DND-41 (cell line): ENCODE results near the gene WNK2.

Experiments
- ATAC-seq: fragments of 200-7000 bp; cut with Tn5 transposase; 3 replicates; pipeline ENCODE4 v1.9.1; 2021; ENCODE audit warnings: low read depth; ENCODE audit not compliant: insufficient read depth
- DNase-seq: peaks from one replicate; pipeline ENCODE4 v3.0.0-alpha.2; 2020
- H2AFZ ChIP-seq: 2 replicates; pipeline ENCODE4 v1.6.0; 2012; ENCODE audit warnings: low read depth, low read length
- H3K27ac ChIP-seq: 2 replicates; pipeline ENCODE4 v1.5.1; 2012; ENCODE audit warnings: low read length, inconsistent platforms
- H3K27me3 ChIP-seq: fragments of 200-600 bp; sonication (generic); 2 replicates; pipeline ENCODE4 v1.6.0; 2012; ENCODE audit warnings: low read length, mild to moderate bottlenecking, inconsistent platforms; ENCODE audit not compliant: insufficient read depth, poor library complexity
- H3K36me3 ChIP-seq: 2 replicates; pipeline ENCODE4 v1.5.1; 2012; ENCODE audit warnings: low read length, inconsistent platforms; ENCODE audit not compliant: insufficient read depth
- H3K4me1 ChIP-seq: 2 replicates; pipeline ENCODE4 v1.5.1; 2012; ENCODE audit warnings: mild to moderate bottlenecking, low read length; ENCODE audit not compliant: insufficient read depth
- H3K4me2 ChIP-seq: 2 replicates; pipeline ENCODE4 v1.6.0; 2012; ENCODE audit warnings: mild to moderate bottlenecking, moderate library complexity, low read length, inconsistent platforms; ENCODE audit not compliant: insufficient read depth
- H3K4me3 ChIP-seq, 2 experiments: fragments of 200-600 bp in 1 of 2; shearing (Covaris generic) in 1 of 2; 2 replicates each; pipeline ENCODE4 v1.5.1; 2012 to 2016; ENCODE audit warnings: inconsistent platforms in 2 of 2, low read length in 2 of 2, mild to moderate bottlenecking in 2 of 2, low read depth in 1 of 2, moderate library complexity in 1 of 2
- H3K79me2 ChIP-seq: 2 replicates; pipeline ENCODE4 v1.6.0; 2012; ENCODE audit warnings: low read length, inconsistent platforms; ENCODE audit not compliant: insufficient read depth
- H3K9ac ChIP-seq: 2 replicates; pipeline ENCODE4 v1.6.0; 2012; ENCODE audit warnings: low read depth, mild to moderate bottlenecking, inconsistent platforms, low read length, moderate library complexity
- H3K9me3 ChIP-seq: 2 replicates; pipeline ENCODE4 v1.5.1; 2012; ENCODE audit warnings: low read length, moderate library complexity, mild to moderate bottlenecking, inconsistent platforms; ENCODE audit not compliant: insufficient read depth, severe bottlenecking
- H4K20me1 ChIP-seq: 2 replicates; pipeline ENCODE4 v1.6.0; 2012; ENCODE audit warnings: low read length; ENCODE audit not compliant: insufficient read depth
- CTCF ChIP-seq: IDR thresholded peaks from 2 replicates; pipeline ENCODE4 v1.5.1; 2012; ENCODE audit warnings: borderline replicate concordance, low read length, moderate library complexity, mild to moderate bottlenecking; ENCODE audit not compliant: poor library complexity, severe bottlenecking; ENCODE audit errors: extremely low read depth
- EZH2 ChIP-seq: IDR thresholded peaks from 3 replicates; pipeline ENCODE4 v1.6.1; 2012; ENCODE audit warnings: borderline replicate concordance, low read depth, mild to moderate bottlenecking, moderate library complexity, low read length, inconsistent platforms; ENCODE audit not compliant: severe bottlenecking

WNK2 gene

GRCh38 chr9:93265301-93265971 lies 81.5 kb downstream of the WNK2 start:
- Histone ChIP-seq H3K9ac (no peak overlapping the region), H3K4me1 (peaks cover 48% of the 10 kb centered on the region), H3K9me3 (no peaks in the 10 kb centered on the region), H3K4me2 (no peak overlapping the region), H4K20me1 (no peaks in the 10 kb centered on the region), H3K27ac (no peak overlapping the region), H3K79me2 (no peaks in the 10 kb centered on the region), H2AFZ (no peak overlapping the region), H3K4me3 (no peak overlapping the region), H3K27me3 (no peaks in the 10 kb centered on the region), H3K36me3 (no peaks in the 10 kb centered on the region)
- TF ChIP-seq EZH2: no peak
- TF ChIP-seq CTCF: no peak
- no peak for DNase-seq
- ATAC-seq: no peak

- Histone ChIP-seq H3K79me2 (no peaks in the 10 kb centered on the region), H3K9ac (no peak overlapping the region), H3K27me3 (no peaks in the 10 kb centered on the region), H3K4me2 (no peak overlapping the region), H2AFZ (no peak overlapping the region), H3K27ac (no peak overlapping the region), H4K20me1 (no peaks in the 10 kb centered on the region), H3K9me3 (no peaks in the 10 kb centered on the region), H3K4me3 (no peak overlapping the region), H3K36me3 (no peaks in the 10 kb centered on the region), H3K4me1 (peaks cover 54% of the 10 kb centered on the region)
- DNase-seq (no peak), ATAC-seq (no peak)
- no peak for TF ChIP-seq CTCF
- TF ChIP-seq EZH2: no peak
Observed at GRCh38 chr9:93265972-93266371, 82.0 kb downstream of the WNK2 start.

DNA sequence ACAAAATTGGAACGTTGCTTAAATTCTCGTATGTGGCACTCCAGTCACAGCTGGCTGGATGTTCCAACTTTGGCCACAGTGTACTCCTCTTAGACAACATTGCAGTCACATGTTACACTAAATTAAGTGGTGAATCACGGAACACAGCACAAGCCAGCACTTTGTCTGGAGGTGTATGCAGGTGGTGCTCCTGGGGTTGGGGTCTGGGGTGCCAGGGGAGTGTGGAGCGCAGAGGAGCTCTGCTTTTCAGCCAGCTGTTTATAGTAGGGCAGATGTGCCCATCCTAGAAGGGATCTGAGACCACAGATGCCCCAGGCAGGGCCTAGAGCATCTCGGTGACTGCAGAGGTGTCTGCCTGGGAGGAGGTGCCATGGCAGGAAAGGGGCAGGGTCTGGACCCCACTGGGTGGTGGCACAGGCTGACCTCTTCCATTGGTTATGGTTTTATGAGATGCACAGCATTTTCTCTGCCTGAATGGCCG lies 82.6 kb downstream of the WNK2 start:
- Histone ChIP-seq H3K79me2 (no peaks in the 10 kb centered on the region), H4K20me1 (no peaks in the 10 kb centered on the region), H3K9me3 (no peaks in the 10 kb centered on the region), H3K4me2 (no peak overlapping the region), H3K27ac (no peak overlapping the region), H3K36me3 (no peaks in the 10 kb centered on the region), H3K4me1 (peaks cover 55% of the 10 kb centered on the region), H3K9ac (no peak overlapping the region), H3K27me3 (no peaks in the 10 kb centered on the region), H2AFZ (no peak overlapping the region), H3K4me3 (no peak overlapping the region)
- ATAC-seq (no peak), DNase-seq (no peak)
- TF ChIP-seq EZH2: no peak
- no peak for TF ChIP-seq CTCF
